Effector memory CD4-positive, alpha-beta T cell (primary cell): ENCODE results near the gene NCR3LG1.

Experiments
- DNase-seq, 3 donors: peaks; one replicate each; pipeline ENCODE4 v3.0.0-alpha.2; 2020
- H3K27ac ChIP-seq: 2 replicates; pipeline ENCODE4 v1.7.0; 2013; ENCODE audit warnings: mild to moderate bottlenecking, low read length, moderate library complexity; ENCODE audit not compliant: insufficient read depth, poor library complexity, severe bottlenecking
- H3K27me3 ChIP-seq: replicated peaks from 2 replicates; pipeline ENCODE4 v1.7.0; 2013; ENCODE audit warnings: mild to moderate bottlenecking, low read length; ENCODE audit not compliant: insufficient read depth, control insufficient read depth, poor library complexity, severe bottlenecking
- H3K36me3 ChIP-seq: 2 replicates; pipeline ENCODE4 v1.7.0; 2013; ENCODE audit warnings: mild to moderate bottlenecking, low read length, moderate library complexity; ENCODE audit not compliant: control insufficient read depth, insufficient read depth
- H3K4me1 ChIP-seq: 2 replicates; pipeline ENCODE4 v1.7.0; 2013; ENCODE audit warnings: low read length, mild to moderate bottlenecking; ENCODE audit not compliant: control insufficient read depth, insufficient read depth, poor library complexity, severe bottlenecking
- H3K4me3 ChIP-seq: 2 replicates; pipeline ENCODE4 v1.7.0; 2013; ENCODE audit warnings: low read length, low read depth, mild to moderate bottlenecking; ENCODE audit not compliant: insufficient read depth, poor library complexity, severe bottlenecking
- H3K9me3 ChIP-seq: 2 replicates; pipeline ENCODE4 v1.7.0; 2013; ENCODE audit warnings: mild to moderate bottlenecking, low read length, moderate library complexity; ENCODE audit not compliant: control insufficient read depth

Gene NCR3LG1

GRCh38 chr11:17392872-17393271, 41.3 kb downstream of the NCR3LG1 start:
- no peak overlapping the region for H3K27ac ChIP-seq
- H3K9me3 ChIP-seq = no peaks in the 10 kb centered on the region
- no peaks in the 10 kb centered on the region for H3K36me3 ChIP-seq
- no peak overlapping the region for H3K4me3 ChIP-seq
- H3K27me3 ChIP-seq = no peaks in the 10 kb centered on the region
- no peak for DNase-seq
- peaks cover 3% of the 10 kb centered on the region for H3K4me1 ChIP-seq

GRCh38 chr11:17393472-17393871, 41.9 kb downstream of the NCR3LG1 start:
- Histone ChIP-seq H3K27ac (no peak overlapping the region), H3K4me3 (no peak overlapping the region), H3K36me3 (no peaks in the 10 kb centered on the region), H3K4me1 (peaks cover 3% of the 10 kb centered on the region), H3K27me3 (no peaks in the 10 kb centered on the region), H3K9me3 (no peaks in the 10 kb centered on the region)
- no peak for DNase-seq

DNA sequence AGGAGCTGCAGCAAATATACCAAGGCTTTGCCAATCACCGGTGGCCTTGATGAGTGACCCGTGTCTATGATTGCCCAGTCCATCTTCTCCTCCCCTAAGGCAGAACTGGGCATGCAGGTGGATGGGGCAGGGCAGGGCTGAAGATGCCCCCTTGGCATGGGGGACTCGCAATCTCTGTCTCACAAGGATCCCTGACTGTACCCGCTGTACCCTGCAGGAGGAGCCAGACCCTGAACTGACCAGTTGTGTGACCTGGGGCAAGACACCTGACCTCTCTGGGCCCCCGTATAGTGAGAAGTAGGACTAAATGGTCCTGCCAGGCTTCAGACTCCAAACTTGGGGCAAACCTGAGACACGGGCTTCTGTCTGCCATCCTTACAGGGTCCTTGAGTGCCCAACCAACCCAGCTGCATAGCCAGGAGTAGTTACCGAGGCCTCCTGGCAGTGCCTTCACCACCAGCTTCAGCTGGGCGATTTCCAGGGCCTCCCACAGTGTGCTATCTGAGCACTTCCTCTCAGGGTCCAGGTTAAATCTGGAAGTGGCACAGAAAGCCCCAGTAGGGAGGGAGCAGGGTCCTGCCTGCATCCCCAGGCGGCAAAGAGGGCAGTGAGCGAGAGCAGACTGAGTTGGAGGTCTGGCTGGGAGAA, 43.3 kb downstream of the NCR3LG1 start:
- Histone ChIP-seq H3K36me3 (no peaks in the 10 kb centered on the region), H3K27ac (no peak overlapping the region), H3K27me3 (no peaks in the 10 kb centered on the region), H3K9me3 (no peaks in the 10 kb centered on the region), H3K4me1 (no peaks in the 10 kb centered on the region), H3K4me3 (no peak overlapping the region)
- no peak for DNase-seq

GRCh38 chr11:17395554-17395961, 44.0 kb downstream of the NCR3LG1 start:
- no peak overlapping the region for H3K4me3 ChIP-seq
- H3K27me3 ChIP-seq = no peaks in the 10 kb centered on the region
- H3K27ac ChIP-seq = no peak overlapping the region
- H3K4me1 ChIP-seq = no peaks in the 10 kb centered on the region
- H3K36me3 ChIP-seq = no peaks in the 10 kb centered on the region
- H3K9me3 ChIP-seq = no peaks in the 10 kb centered on the region
- DNase-seq = no peak

DNA sequence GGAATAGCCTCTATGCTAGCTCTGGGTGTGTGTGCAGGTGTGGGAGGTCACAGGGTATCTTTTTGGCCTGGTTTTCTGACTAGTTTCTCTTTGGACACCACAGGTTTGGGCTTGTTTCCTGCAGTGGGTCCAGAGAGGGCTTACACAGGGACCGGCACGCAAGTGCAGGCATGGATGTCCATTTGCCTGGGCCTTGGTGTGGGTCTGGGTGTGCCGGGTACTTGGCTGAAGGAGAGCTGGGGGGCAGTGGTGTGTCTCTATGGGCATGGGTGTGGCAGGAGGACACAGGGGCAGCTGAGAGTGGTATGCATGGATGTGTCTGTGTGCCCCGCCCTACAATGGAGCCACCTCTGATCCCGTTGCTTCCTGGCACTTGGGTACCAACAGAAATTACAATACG, 44.4 kb downstream of the NCR3LG1 start:
- Histone ChIP-seq H3K27me3 (no peaks in the 10 kb centered on the region), H3K27ac (no peak overlapping the region), H3K4me3 (no peak overlapping the region), H3K9me3 (no peaks in the 10 kb centered on the region), H3K36me3 (no peaks in the 10 kb centered on the region), H3K4me1 (no peaks in the 10 kb centered on the region)
- DNase-seq = no peak

DNA sequence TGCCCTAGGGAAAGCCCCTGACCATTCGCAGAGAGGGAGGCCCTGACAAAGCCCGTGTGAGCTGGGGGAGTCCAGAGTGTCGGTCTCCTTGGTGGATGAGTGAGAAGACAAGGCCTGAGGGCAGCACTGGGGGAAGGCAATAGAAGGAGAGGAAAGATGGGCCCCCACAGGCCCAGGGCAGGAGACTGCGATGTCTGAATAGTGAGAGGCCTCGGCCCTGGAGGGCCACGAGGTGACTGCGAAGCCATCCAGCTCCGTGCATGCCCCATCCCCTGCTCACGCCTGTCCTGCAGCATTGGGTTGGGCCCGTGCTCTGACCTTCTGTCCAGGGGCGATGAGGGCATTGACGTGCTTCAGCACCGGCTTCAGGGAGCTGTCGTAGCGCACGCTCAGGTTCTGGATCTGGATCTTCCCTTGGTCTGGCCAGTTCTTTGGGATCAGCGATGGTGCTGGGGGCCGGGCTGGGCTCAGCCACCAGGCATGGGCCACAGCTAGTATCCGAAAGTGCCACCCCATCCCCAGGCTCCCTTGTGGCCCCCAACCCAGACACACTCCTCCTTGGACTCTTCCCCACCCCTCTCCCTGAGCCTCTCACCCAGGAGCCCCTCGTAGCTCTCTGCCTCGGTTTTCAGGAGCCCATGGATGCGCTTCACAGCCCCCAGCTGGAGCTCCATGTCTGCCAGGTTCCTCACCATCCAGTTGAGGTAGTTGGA, 45.2 kb downstream of the NCR3LG1 start:
- no peaks in the 10 kb centered on the region for H3K4me1 ChIP-seq
- no peak overlapping the region for H3K27ac ChIP-seq
- no peak overlapping the region for H3K4me3 ChIP-seq
- no peaks in the 10 kb centered on the region for H3K9me3 ChIP-seq
- H3K27me3 ChIP-seq = no peaks in the 10 kb centered on the region
- no peak for DNase-seq
- no peaks in the 10 kb centered on the region for H3K36me3 ChIP-seq

DNA sequence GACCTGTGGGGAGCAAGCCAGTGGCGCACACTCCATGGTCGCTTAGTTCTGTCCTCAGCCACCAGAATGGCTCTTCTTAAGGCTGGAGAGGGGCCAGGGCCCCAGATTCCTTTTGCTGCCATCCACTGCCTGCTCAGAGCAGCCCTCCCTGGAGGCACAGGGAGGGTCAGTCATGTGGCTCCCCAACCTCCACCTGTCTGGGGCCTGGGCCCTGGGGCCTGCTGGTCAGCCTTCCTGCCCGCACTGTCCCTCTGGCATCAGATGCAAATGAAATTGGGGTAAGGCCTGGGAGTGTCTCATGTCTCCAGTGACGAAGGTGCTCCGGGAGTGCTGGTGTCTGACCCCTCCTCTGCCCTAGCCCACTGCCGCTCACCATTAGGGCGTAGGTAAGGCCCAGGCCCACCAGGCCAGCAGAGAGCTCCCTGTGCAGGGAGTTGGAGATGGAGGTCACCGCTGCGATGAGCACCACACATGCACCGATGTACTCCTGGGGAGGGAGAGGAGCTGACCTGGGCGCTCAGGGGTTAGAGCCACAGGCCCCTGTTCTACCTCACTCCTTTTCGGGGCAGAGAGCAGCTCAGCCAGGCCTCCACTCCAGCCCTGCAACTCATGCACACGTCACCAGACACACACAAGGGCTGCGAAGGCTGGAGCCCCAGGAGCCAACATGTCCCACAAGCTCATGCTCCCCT, 45.9 kb downstream of the NCR3LG1 start:
- Histone ChIP-seq H3K4me3 (no peak overlapping the region), H3K27me3 (no peaks in the 10 kb centered on the region), H3K9me3 (no peaks in the 10 kb centered on the region), H3K4me1 (no peaks in the 10 kb centered on the region), H3K36me3 (no peaks in the 10 kb centered on the region), H3K27ac (no peak overlapping the region)
- DNase-seq = no peak

DNA sequence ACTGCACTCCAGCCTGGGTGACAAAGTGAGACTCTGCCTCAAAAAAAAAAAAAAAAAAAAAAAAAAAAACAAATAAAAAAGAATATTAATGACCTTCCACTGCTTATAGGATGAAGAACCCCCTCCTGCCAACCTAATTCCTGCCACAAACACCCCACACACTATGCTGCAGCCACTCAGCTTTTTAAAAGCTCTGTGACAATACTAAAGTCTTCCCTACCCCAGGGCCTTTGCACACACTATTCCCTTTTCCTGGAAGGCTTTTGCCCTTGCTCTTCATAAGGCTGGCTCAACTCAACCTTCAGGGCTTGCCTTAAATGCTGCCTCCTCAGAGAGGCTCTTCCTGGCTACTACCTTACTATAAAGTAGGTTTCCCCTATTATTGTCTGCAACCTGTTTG, 47.6 kb downstream of the NCR3LG1 start:
- H3K4me3 ChIP-seq = no peak overlapping the region
- no peaks in the 10 kb centered on the region for H3K4me1 ChIP-seq
- H3K27me3 ChIP-seq = no peaks in the 10 kb centered on the region
- H3K27ac ChIP-seq = no peak overlapping the region
- DNase-seq = no peak
- H3K9me3 ChIP-seq = no peaks in the 10 kb centered on the region
- H3K36me3 ChIP-seq = no peaks in the 10 kb centered on the region

- Histone ChIP-seq H3K36me3 (no peaks in the 10 kb centered on the region), H3K9me3 (no peaks in the 10 kb centered on the region), H3K4me1 (no peaks in the 10 kb centered on the region), H3K27ac (no peak overlapping the region), H3K4me3 (no peak overlapping the region), H3K27me3 (no peaks in the 10 kb centered on the region)
- no peak for DNase-seq
Measured at GRCh38 chr11:17400048-17400775, 48.6 kb downstream of the NCR3LG1 start.
